HCT116 (cell line): ENCODE data around the gene SF3B6.

Experiments
- FOSL1 ChIP-seq: IDR thresholded peaks from 2 replicates; pipeline ENCODE4 v1.6.1; 2012; ENCODE audit warnings: low read depth
- POLR2A ChIP-seq: IDR thresholded peaks from 2 replicates; pipeline ENCODE4 v1.7.0; 2011; ENCODE audit warnings: borderline replicate concordance; ENCODE audit not compliant: insufficient read depth, insufficient read length; ENCODE audit errors: extremely low read depth
- POLR2AphosphoS5 ChIP-seq: IDR thresholded peaks from 2 replicates; pipeline ENCODE4 v1.6.1; 2011; ENCODE audit warnings: mild to moderate bottlenecking, low read depth, low read length, moderate library complexity
- SRF ChIP-seq: IDR thresholded peaks from 2 replicates; pipeline ENCODE4 v1.6.1; 2012; ENCODE audit warnings: low read depth
- YY1 ChIP-seq: IDR thresholded peaks from 2 replicates; pipeline ENCODE4 v1.6.1; 2011; ENCODE audit warnings: low read length, low read depth, moderate library complexity, mild to moderate bottlenecking; ENCODE audit not compliant: insufficient replicate concordance; ENCODE audit errors: extremely low read depth
- ZFX ChIP-seq: fragments of 450-650 bp; IDR thresholded peaks from 2 replicates; pipeline ENCODE4 v1.6.1; 2017
- ZNF274 ChIP-seq: fragments of 200-500 bp; sonication (Bioruptor generic); IDR thresholded peaks from 2 replicates; pipeline ENCODE4 v1.6.1; 2014; ENCODE audit warnings: mild to moderate bottlenecking, low read depth, low read length, inconsistent platforms
- TF ChIP-seq, protein P1 (sequence below), 3 experiments: fragments of 200-600 bp in 1 of 3; sonication (generic) in 1 of 3; IDR thresholded peaks in 2 of 3; conservative IDR thresholded peaks in 1 of 3; 2 replicates each; pipeline ENCODE4 v1.5.1; 2012 to 2017; ENCODE audit warnings: low read depth in 2 of 3, low read length in 2 of 3, antibody characterized with exemption in 1 of 3, borderline replicate concordance in 1 of 3, control low read depth in 1 of 3, mild to moderate bottlenecking in 1 of 3, mixed read lengths in 1 of 3, mixed run types in 1 of 3, moderate library complexity in 1 of 3; ENCODE audit not compliant: insufficient read depth in 1 of 3
- TF ChIP-seq, protein P2 (sequence below): IDR thresholded peaks from 2 replicates; pipeline ENCODE4 v1.6.1; 2012; ENCODE audit warnings: low read depth
- TF ChIP-seq, protein P3 (sequence below): IDR thresholded peaks from 2 replicates; pipeline ENCODE4 v1.6.1; 2012

DNA sequence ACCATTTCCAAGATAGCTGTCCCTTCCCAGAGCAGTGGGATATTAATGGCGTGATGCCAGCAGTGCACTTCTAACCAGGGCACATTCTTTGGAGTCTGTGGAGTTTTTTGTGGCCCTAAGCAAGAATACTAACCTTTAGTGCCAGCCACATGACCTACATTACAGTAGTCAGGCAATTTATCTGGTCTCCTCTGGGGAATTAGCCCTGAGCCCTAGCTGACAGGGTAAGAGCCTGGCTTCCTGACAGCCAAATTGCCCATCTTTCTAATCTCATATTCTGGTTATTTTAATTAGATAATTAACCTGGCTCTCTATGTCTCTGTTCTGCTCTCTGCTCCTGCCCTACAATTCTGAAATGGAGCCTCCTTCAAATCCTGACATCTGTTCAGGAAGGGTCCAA is 41.8 kb upstream of the SF3B6 start:
- TF ChIP-seq, protein P1, sequence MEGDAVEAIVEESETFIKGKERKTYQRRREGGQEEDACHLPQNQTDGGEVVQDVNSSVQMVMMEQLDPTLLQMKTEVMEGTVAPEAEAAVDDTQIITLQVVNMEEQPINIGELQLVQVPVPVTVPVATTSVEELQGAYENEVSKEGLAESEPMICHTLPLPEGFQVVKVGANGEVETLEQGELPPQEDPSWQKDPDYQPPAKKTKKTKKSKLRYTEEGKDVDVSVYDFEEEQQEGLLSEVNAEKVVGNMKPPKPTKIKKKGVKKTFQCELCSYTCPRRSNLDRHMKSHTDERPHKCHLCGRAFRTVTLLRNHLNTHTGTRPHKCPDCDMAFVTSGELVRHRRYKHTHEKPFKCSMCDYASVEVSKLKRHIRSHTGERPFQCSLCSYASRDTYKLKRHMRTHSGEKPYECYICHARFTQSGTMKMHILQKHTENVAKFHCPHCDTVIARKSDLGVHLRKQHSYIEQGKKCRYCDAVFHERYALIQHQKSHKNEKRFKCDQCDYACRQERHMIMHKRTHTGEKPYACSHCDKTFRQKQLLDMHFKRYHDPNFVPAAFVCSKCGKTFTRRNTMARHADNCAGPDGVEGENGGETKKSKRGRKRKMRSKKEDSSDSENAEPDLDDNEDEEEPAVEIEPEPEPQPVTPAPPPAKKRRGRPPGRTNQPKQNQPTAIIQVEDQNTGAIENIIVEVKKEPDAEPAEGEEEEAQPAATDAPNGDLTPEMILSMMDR (IDR thresholded peaks at IDR 0.05 in 2 of 3, conservative IDR thresholded peaks at IDR 0.05 in 1 of 3; ENCODE audit: borderline replicate concordance in 1 of 3, insufficient read depth in 1 of 3, low read depth in 2 of 3, low read length in 2 of 3) = no peak
- TF ChIP-seq FOSL1 (no peak), POLR2A (no peak), POLR2AphosphoS5 (no peak), ZFX (no peak), SRF (no peak), ZNF274 (no peak), YY1 (no peak)
- TF ChIP-seq, protein P2, sequence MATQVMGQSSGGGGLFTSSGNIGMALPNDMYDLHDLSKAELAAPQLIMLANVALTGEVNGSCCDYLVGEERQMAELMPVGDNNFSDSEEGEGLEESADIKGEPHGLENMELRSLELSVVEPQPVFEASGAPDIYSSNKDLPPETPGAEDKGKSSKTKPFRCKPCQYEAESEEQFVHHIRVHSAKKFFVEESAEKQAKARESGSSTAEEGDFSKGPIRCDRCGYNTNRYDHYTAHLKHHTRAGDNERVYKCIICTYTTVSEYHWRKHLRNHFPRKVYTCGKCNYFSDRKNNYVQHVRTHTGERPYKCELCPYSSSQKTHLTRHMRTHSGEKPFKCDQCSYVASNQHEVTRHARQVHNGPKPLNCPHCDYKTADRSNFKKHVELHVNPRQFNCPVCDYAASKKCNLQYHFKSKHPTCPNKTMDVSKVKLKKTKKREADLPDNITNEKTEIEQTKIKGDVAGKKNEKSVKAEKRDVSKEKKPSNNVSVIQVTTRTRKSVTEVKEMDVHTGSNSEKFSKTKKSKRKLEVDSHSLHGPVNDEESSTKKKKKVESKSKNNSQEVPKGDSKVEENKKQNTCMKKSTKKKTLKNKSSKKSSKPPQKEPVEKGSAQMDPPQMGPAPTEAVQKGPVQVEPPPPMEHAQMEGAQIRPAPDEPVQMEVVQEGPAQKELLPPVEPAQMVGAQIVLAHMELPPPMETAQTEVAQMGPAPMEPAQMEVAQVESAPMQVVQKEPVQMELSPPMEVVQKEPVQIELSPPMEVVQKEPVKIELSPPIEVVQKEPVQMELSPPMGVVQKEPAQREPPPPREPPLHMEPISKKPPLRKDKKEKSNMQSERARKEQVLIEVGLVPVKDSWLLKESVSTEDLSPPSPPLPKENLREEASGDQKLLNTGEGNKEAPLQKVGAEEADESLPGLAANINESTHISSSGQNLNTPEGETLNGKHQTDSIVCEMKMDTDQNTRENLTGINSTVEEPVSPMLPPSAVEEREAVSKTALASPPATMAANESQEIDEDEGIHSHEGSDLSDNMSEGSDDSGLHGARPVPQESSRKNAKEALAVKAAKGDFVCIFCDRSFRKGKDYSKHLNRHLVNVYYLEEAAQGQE = no peak
- TF ChIP-seq, protein P3, sequence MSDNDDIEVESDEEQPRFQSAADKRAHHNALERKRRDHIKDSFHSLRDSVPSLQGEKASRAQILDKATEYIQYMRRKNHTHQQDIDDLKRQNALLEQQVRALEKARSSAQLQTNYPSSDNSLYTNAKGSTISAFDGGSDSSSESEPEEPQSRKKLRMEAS = no peak
